HepG2 (cell line): ENCODE measurements around the gene LURAP1L. TPM values are rescaled to one million over a fixed set of nuclear protein-coding genes. Genes with fewer than 3 reads are reported as not detected.

Experiments used
- ARHGAP35 ChIP-seq: sonication (generic); formaldehyde crosslinking; IDR thresholded peaks from 2 replicates; pipeline ENCODE4 v1.9.0; 2022; ENCODE audit warnings: mild to moderate bottlenecking, inconsistent platforms, moderate library complexity, missing genetic modification reagents, borderline replicate concordance
- ARNT ChIP-seq: fragments of 450-650 bp; IDR thresholded peaks from 2 replicates; pipeline ENCODE4 v1.6.1; 2017
- ATF6 ChIP-seq: sonication (generic); formaldehyde crosslinking; conservative IDR thresholded peaks from 2 replicates; pipeline ENCODE4 v1.4.0; 2020; ENCODE audit warnings: missing genetic modification reagents
- CBX1 ChIP-seq: IDR thresholded peaks from one replicate; pipeline ENCODE4 v1.6.1; 2016; ENCODE audit warnings: antibody characterized with exemption, low read depth
- DR1 ChIP-seq: sonication (generic); formaldehyde crosslinking; IDR thresholded peaks from 2 replicates; pipeline ENCODE4 v1.8.0; 2021; ENCODE audit warnings: mild to moderate bottlenecking, missing genetic modification reagents, inconsistent platforms
- GZF1 ChIP-seq: sonication (generic); formaldehyde crosslinking; IDR thresholded peaks from 2 replicates; pipeline ENCODE4 v1.5.1; 2020; ENCODE audit warnings: mild to moderate bottlenecking, missing genetic modification reagents
- IRF9 ChIP-seq: sonication (generic); formaldehyde crosslinking; IDR thresholded peaks from 2 replicates; pipeline ENCODE4 v1.8.0; 2022; ENCODE audit warnings: missing genetic modification reagents, mild to moderate bottlenecking, borderline replicate concordance
- KMT2A ChIP-seq: sonication (generic); formaldehyde crosslinking; IDR thresholded peaks from 2 replicates; pipeline ENCODE4 v1.4.0; 2020; ENCODE audit warnings: missing genetic modification reagents
- PPARG ChIP-seq: conservative IDR thresholded peaks from 2 replicates; pipeline ENCODE4 v1.6.1; 2016; ENCODE audit warnings: missing biosample characterization, missing genetic modification reagents
- RXRA ChIP-seq: sonication (generic); formaldehyde crosslinking; IDR thresholded peaks from 2 replicates; pipeline ENCODE4 v1.5.1; 2020; ENCODE audit warnings: missing genetic modification reagents
- SIN3A ChIP-seq: IDR thresholded peaks from 2 replicates; pipeline ENCODE4 v1.6.1; 2011; ENCODE audit warnings: low read depth, mild to moderate bottlenecking, control low read depth, low read length, borderline replicate concordance
- TFDP1 ChIP-seq: IDR thresholded peaks from 2 replicates; pipeline ENCODE4 v1.6.1; 2016; ENCODE audit warnings: missing compliant biosample characterization, missing genetic modification reagents, borderline replicate concordance
- ZNF414 ChIP-seq: sonication (generic); formaldehyde crosslinking; IDR thresholded peaks from 2 replicates; pipeline ENCODE4 v1.5.0; 2020; ENCODE audit warnings: missing genetic modification reagents
- ZNF574 ChIP-seq: sonication (generic); formaldehyde crosslinking; IDR thresholded peaks from 2 replicates; pipeline ENCODE4 v1.4.0; 2020; ENCODE audit warnings: missing genetic modification reagents
- ZNF598 ChIP-seq: sonication (generic); formaldehyde crosslinking; IDR thresholded peaks from 2 replicates; pipeline ENCODE4 v1.5.1; 2020; ENCODE audit warnings: mild to moderate bottlenecking, missing genetic modification reagents, borderline replicate concordance
- ZNF614 ChIP-seq: IDR thresholded peaks from 2 replicates; pipeline ENCODE4 v1.6.1; 2018; ENCODE audit warnings: missing biosample characterization, missing genetic modification reagents, inconsistent platforms, borderline replicate concordance
- ZNF644 ChIP-seq: IDR thresholded peaks from 2 replicates; pipeline ENCODE4 v1.6.1; 2016; ENCODE audit warnings: low read depth
- ZSCAN25 ChIP-seq: sonication (generic); formaldehyde crosslinking; IDR thresholded peaks from 2 replicates; pipeline ENCODE4 v1.8.0; 2022; ENCODE audit warnings: mild to moderate bottlenecking, missing genetic modification reagents
- ZZZ3 ChIP-seq: sonication (generic); formaldehyde crosslinking; IDR thresholded peaks from 2 replicates; pipeline ENCODE4 v1.4.0; 2020; ENCODE audit warnings: missing genetic modification reagents, mild to moderate bottlenecking, borderline replicate concordance
- polyA plus RNA-seq, 8 experiments: library from polyadenylated mRNA; depleted of rRNA in 3 of 8; stranded (reverse) in 7 of 8; unstranded in 1 of 8; fragments of >200 nt; fragmentation: Illumina TruSeq in 4 of 8; extraction: Trizol in 4 of 8; gene quantifications; 2 replicates each; pipeline versions ENCODE4 v1.2.1 to v1.2.3, GENCODE V29; 2011 to 2016; ENCODE audit warnings: low read depth in 4 of 8, missing spikeins in 1 of 8, mixed read lengths in 1 of 8; ENCODE audit not compliant: insufficient read depth in 1 of 8
- total RNA-seq, 5 experiments: library from RNA; depleted of rRNA; stranded (reverse); fragments of >200 nt; fragmentation: Illumina TruSeq; extraction: Trizol; gene quantifications; 2 replicates each; pipeline ENCODE4 v1.2.3, GENCODE V29; 2016; ENCODE audit warnings: low read depth in 1 of 5

The LURAP1L gene
- total and polyA plus RNA-seq, 2 of the 13 experiments (the other 11 are each of a cell fraction or from before 2014, with no cell fraction given): 6.7 to 16.6 TPM

GRCh38 chr9:12784461-12785259 lies 9.8 kb downstream of the LURAP1L start (continued):
- TF ChIP-seq ARNT: no peak
- peak; percentile 32; the same call in 1 of the 2 replicates for TF ChIP-seq SIN3A
- no peak for TF ChIP-seq GZF1
- no peak for TF ChIP-seq ATF6 (CRISPR knock-in tag)
- no peak for TF ChIP-seq CBX1
- TF ChIP-seq ZNF414 (CRISPR knock-in tag): no peak
- TF ChIP-seq RXRA (CRISPR knock-in tag): peak; percentile 42; the same call in 1 of the 2 replicates
- TF ChIP-seq PPARG: peak; percentile 66; the same call in 1 of the 2 replicates
- TF ChIP-seq ZNF598: no peak
- peak; percentile 91 for TF ChIP-seq ZNF644 (CRISPR knock-in tag)
- peak; percentile 57; the same call in 1 of the 2 replicates for TF ChIP-seq ZNF614 (CRISPR knock-in tag)
- TF ChIP-seq ARHGAP35 (CRISPR knock-in tag): no peak
- TF ChIP-seq KMT2A (CRISPR knock-in tag): peak; percentile 59; the same call in 1 of the 2 replicates
- no peak; the same call in 1 of the 2 replicates for TF ChIP-seq IRF9 (CRISPR knock-in tag)
- TF ChIP-seq ZSCAN25 (CRISPR knock-in tag): no peak
- no peak for TF ChIP-seq DR1 (CRISPR knock-in tag)
- no peak for TF ChIP-seq ZNF574
- no peak for TF ChIP-seq TFDP1
- TF ChIP-seq ZZZ3 (CRISPR knock-in tag): no peak
